Measurements from ENCODE around the gene HRH1.

HRH1 gene

GRCh38 chr3:11310258-11310657 is 156.0 kb downstream of the HRH1 start:
- no peaks in the 10 kb centered on the region for H3K27me3 ChIP-seq (ENCODE audit: insufficient read depth, low read depth, severe bottlenecking)
- no peak overlapping the region for H3K27ac ChIP-seq
- H3K36me3 ChIP-seq: peaks cover 36% of the 10 kb centered on the region
- no peak for TF ChIP-seq CTCF (IDR thresholded peaks at IDR 0.05; ENCODE audit: low read depth, low read length)
- no peaks in the 10 kb centered on the region for H3K9me3 ChIP-seq (ENCODE audit: severe bottlenecking)
- no peak for DNase-seq
- no peak overlapping the region for H3K4me3 ChIP-seq (ENCODE audit: low read depth, low read length)

- Histone ChIP-seq H3K27me3 (ENCODE audit: insufficient read depth, low read depth, severe bottlenecking) (no peaks in the 10 kb centered on the region), H3K4me3 (ENCODE audit: low read depth, low read length) (no peak overlapping the region), H3K36me3 (peaks cover 45% of the 10 kb centered on the region), H3K9me3 (ENCODE audit: severe bottlenecking) (no peaks in the 10 kb centered on the region), H3K27ac (no peak overlapping the region)
- TF ChIP-seq CTCF (IDR thresholded peaks at IDR 0.05; ENCODE audit: low read depth, low read length): no peak
- DNase-seq: no peak
Observed at GRCh38 chr3:11312166-11312565, 157.9 kb downstream of the HRH1 start.
